Measurements from ENCODE around the gene PTPRD. TPM values are rescaled to one million over a fixed set of nuclear protein-coding genes. Genes with fewer than 3 reads are reported as not detected.

Gene PTPRD
- total RNA-seq, 1 experiment from 2014 or later, result 69.6 TPM

DNA sequence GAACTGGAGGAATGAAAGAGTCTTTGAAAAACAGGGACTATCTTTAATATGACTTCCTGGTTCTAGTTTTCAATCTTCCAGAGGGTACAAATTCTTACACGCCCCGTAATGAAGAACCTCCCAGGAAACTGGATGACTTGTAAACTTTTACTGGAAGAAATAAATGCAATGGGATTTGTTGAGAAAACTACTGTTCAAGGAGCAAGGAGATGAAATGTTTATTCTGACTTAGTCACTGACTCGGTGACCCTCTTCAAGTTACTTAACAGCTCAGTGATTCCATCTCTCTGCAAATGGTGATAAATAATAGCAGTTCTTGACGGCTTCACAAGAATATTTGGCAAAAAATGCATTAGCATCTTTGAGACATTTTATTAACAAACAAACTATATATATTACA lies 858.6 kb downstream of the PTPRD start (continued):
- TF ChIP-seq NFE2L1 (CRISPR knock-in tag; IDR thresholded peaks at IDR 0.05) (no peak), GABPB1 (CRISPR knock-in tag; IDR thresholded peaks at IDR 0.05) (no peak), KAT7 (CRISPR knock-in tag; IDR thresholded peaks at IDR 0.05; ENCODE audit: borderline replicate concordance) (no peak), TEAD1 (CRISPR knock-in tag; IDR thresholded peaks at IDR 0.05) (no peak), HMGA2 (CRISPR knock-in tag; IDR thresholded peaks at IDR 0.05) (no peak), NR1H2 (CRISPR knock-in tag; IDR thresholded peaks at IDR 0.05) (no peak)
- TF ChIP-seq, protein P1, sequence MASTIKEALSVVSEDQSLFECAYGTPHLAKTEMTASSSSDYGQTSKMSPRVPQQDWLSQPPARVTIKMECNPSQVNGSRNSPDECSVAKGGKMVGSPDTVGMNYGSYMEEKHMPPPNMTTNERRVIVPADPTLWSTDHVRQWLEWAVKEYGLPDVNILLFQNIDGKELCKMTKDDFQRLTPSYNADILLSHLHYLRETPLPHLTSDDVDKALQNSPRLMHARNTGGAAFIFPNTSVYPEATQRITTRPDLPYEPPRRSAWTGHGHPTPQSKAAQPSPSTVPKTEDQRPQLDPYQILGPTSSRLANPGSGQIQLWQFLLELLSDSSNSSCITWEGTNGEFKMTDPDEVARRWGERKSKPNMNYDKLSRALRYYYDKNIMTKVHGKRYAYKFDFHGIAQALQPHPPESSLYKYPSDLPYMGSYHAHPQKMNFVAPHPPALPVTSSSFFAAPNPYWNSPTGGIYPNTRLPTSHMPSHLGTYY (CRISPR knock-in tag; IDR thresholded peaks at IDR 0.05), result no peak
- TF ChIP-seq, protein P2, sequence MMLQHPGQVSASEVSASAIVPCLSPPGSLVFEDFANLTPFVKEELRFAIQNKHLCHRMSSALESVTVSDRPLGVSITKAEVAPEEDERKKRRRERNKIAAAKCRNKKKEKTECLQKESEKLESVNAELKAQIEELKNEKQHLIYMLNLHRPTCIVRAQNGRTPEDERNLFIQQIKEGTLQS (CRISPR knock-in tag; conservative IDR thresholded peaks at IDR 0.05), result no peak

DNA sequence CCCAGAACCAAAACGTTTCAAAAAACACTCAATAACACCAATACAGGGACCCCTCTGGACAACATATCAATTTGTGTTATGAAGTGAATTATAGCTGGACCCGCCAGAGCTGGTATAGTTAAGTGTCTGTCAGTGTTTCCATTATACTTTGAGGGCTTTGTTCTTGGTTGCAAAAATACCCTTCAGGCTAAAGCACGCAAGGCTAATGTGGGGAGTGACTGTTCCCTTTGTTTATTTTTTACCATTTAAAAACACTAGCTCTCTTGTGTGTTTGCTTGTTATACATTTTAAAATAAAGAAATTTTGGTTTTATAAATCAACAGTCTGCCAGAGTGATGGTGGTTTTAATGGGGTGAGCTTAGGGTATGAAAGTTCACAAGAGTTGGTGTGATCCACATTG lies 859.5 kb downstream of the PTPRD start:
- DNase-seq (ENCODE audit: low spot score), result no peak
- Mint-ChIP-seq H3K9me3 (no peaks in the 10 kb centered on the region), H3K27ac (no peak overlapping the region), H3K27me3 (ENCODE audit: low read depth) (no peaks in the 10 kb centered on the region), H3K4me1 (peaks cover 6% of the 10 kb centered on the region; the same call in 1 of the 2 replicates), H3K36me3 (no peaks in the 10 kb centered on the region), H3K4me3 (no peak overlapping the region)
- POLR2A ChIA-PET, result no interaction called here
- CTCF ChIA-PET, result interaction anchor here (0.6 to 1.6 kb wide), 2 partner anchors 190 to 353 kb away, joined by 3 to 5 read pairs; no protein-coding TSS in a partner anchor
- no peak for ATAC-seq
- no peak for TF ChIP-seq ZNF263 (CRISPR knock-in tag; IDR thresholded peaks at IDR 0.05; ENCODE audit: low read depth)
- TF ChIP-seq SOX15 (CRISPR knock-in tag; IDR thresholded peaks at IDR 0.05), result no peak
- TF ChIP-seq, protein P3, sequence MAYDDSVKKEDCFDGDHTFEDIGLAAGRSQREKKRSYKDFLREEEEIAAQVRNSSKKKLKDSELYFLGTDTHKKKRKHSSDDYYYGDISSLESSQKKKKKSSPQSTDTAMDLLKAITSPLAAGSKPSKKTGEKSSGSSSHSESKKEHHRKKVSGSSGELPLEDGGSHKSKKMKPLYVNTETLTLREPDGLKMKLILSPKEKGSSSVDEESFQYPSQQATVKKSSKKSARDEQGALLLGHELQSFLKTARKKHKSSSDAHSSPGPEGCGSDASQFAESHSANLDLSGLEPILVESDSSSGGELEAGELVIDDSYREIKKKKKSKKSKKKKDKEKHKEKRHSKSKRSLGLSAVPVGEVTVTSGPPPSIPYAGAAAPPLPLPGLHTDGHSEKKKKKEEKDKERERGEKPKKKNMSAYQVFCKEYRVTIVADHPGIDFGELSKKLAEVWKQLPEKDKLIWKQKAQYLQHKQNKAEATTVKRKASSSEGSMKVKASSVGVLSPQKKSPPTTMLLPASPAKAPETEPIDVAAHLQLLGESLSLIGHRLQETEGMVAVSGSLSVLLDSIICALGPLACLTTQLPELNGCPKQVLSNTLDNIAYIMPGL (CRISPR knock-in tag; IDR thresholded peaks at IDR 0.05), result no peak
- TF ChIP-seq, protein P4, sequence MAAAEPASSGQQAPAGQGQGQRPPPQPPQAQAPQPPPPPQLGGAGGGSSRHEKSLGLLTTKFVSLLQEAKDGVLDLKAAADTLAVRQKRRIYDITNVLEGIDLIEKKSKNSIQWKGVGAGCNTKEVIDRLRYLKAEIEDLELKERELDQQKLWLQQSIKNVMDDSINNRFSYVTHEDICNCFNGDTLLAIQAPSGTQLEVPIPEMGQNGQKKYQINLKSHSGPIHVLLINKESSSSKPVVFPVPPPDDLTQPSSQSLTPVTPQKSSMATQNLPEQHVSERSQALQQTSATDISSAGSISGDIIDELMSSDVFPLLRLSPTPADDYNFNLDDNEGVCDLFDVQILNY (CRISPR knock-in tag; IDR thresholded peaks at IDR 0.05), result no peak
- TF ChIP-seq ZNF317 (CRISPR knock-in tag; IDR thresholded peaks at IDR 0.05; ENCODE audit: borderline replicate concordance, low read depth), result no peak
- TF ChIP-seq, protein P5, sequence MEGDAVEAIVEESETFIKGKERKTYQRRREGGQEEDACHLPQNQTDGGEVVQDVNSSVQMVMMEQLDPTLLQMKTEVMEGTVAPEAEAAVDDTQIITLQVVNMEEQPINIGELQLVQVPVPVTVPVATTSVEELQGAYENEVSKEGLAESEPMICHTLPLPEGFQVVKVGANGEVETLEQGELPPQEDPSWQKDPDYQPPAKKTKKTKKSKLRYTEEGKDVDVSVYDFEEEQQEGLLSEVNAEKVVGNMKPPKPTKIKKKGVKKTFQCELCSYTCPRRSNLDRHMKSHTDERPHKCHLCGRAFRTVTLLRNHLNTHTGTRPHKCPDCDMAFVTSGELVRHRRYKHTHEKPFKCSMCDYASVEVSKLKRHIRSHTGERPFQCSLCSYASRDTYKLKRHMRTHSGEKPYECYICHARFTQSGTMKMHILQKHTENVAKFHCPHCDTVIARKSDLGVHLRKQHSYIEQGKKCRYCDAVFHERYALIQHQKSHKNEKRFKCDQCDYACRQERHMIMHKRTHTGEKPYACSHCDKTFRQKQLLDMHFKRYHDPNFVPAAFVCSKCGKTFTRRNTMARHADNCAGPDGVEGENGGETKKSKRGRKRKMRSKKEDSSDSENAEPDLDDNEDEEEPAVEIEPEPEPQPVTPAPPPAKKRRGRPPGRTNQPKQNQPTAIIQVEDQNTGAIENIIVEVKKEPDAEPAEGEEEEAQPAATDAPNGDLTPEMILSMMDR (IDR thresholded peaks at IDR 0.05), result no peak
- no peak for TF ChIP-seq ESRRA (CRISPR knock-in tag; IDR thresholded peaks at IDR 0.05; ENCODE audit: borderline replicate concordance)
- TF ChIP-seq, protein P6, sequence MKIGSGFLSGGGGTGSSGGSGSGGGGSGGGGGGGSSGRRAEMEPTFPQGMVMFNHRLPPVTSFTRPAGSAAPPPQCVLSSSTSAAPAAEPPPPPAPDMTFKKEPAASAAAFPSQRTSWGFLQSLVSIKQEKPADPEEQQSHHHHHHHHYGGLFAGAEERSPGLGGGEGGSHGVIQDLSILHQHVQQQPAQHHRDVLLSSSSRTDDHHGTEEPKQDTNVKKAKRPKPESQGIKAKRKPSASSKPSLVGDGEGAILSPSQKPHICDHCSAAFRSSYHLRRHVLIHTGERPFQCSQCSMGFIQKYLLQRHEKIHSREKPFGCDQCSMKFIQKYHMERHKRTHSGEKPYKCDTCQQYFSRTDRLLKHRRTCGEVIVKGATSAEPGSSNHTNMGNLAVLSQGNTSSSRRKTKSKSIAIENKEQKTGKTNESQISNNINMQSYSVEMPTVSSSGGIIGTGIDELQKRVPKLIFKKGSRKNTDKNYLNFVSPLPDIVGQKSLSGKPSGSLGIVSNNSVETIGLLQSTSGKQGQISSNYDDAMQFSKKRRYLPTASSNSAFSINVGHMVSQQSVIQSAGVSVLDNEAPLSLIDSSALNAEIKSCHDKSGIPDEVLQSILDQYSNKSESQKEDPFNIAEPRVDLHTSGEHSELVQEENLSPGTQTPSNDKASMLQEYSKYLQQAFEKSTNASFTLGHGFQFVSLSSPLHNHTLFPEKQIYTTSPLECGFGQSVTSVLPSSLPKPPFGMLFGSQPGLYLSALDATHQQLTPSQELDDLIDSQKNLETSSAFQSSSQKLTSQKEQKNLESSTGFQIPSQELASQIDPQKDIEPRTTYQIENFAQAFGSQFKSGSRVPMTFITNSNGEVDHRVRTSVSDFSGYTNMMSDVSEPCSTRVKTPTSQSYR (CRISPR knock-in tag; IDR thresholded peaks at IDR 0.05), result no peak
- no peak for TF ChIP-seq HMGA2 (CRISPR knock-in tag; IDR thresholded peaks at IDR 0.05)
- no peak for TF ChIP-seq GABPB1 (CRISPR knock-in tag; IDR thresholded peaks at IDR 0.05)
- no peak for TF ChIP-seq ZNF671 (CRISPR knock-in tag; IDR thresholded peaks at IDR 0.05)
- no peak for TF ChIP-seq FOXJ3 (CRISPR knock-in tag; IDR thresholded peaks at IDR 0.05; ENCODE audit: borderline replicate concordance)
- TF ChIP-seq, protein P7, sequence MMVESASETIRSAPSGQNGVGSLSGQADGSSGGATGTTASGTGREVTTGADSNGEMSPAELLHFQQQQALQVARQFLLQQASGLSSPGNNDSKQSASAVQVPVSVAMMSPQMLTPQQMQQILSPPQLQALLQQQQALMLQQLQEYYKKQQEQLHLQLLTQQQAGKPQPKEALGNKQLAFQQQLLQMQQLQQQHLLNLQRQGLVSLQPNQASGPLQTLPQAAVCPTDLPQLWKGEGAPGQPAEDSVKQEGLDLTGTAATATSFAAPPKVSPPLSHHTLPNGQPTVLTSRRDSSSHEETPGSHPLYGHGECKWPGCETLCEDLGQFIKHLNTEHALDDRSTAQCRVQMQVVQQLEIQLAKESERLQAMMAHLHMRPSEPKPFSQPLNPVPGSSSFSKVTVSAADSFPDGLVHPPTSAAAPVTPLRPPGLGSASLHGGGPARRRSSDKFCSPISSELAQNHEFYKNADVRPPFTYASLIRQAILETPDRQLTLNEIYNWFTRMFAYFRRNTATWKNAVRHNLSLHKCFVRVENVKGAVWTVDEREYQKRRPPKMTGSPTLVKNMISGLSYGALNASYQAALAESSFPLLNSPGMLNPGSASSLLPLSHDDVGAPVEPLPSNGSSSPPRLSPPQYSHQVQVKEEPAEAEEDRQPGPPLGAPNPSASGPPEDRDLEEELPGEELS (CRISPR knock-in tag; IDR thresholded peaks at IDR 0.05), result no peak
